SK-MEL-5 (cell line): ENCODE measurements around the gene KLHDC9. TPM values are rescaled to one million over a fixed set of nuclear protein-coding genes. Genes with fewer than 3 reads are reported as not detected.
"Not testable (repeated sequence)": the region's sequence is repeated elsewhere in the genome, so short reads cannot be mapped to it uniquely, and the experiment has no call there.

Experiments used
- DNase-seq: peaks from one replicate; pipeline ENCODE4 v3.0.0-alpha.2; 2016; ENCODE audit warnings: low read depth, low spot score
- in situ Hi-C: cut with HindIII; loops from 2 replicates; pipeline ENCODE4 v1.10.0; 2016; ENCODE audit warnings: low sequenced_read_pairs, high pct_unique_total_duplicates, low pct_unique_long_range_greater_than_20kb
- total RNA-seq: library from RNA; depleted of rRNA; stranded (reverse); fragments of >200 nt; shearing (Covaris generic); gene quantifications from 2 replicates; pipeline ENCODE4 v1.2.3, GENCODE V29; 2014

Gene KLHDC9
- total RNA-seq, 1 experiment from 2014 or later, result not detected

GRCh38 chr1:161115961-161116360 is 17.8 kb downstream of the KLHDC9 start:
- DNase-seq, in situ Hi-C loops: not testable (repeated sequence)

- in situ Hi-C loops, result no loop called here
- peak; percentile 75 for DNase-seq
Observed at GRCh38 chr1:161117759-161118581, 19.8 kb downstream of the KLHDC9 start, which contains the start of the genes NIT1 and PFDN2. Gene NIT1, plus strand, starts transcription at chr1:161118105. Its CDS starts 72 bp downstream, at chr1:161118177. Gene PFDN2, minus strand, starts transcription at chr1:161118037. Its CDS starts 11 bp downstream, at chr1:161118026.

- in situ Hi-C loops, result no loop called here
- DNase-seq, result peak; percentile 90
Observed at GRCh38 chr1:161119092-161119903, 21.1 kb downstream of the KLHDC9 start.

- no peak for DNase-seq
- in situ Hi-C loops, result no loop called here
Observed at GRCh38 chr1:161121042-161121650, 23.0 kb downstream of the KLHDC9 start.

GRCh38 chr1:161121834-161122233 is 23.7 kb downstream of the KLHDC9 start:
- in situ Hi-C loops, result no loop called here
- no peak for DNase-seq

GRCh38 chr1:161122967-161123366 is 24.8 kb downstream of the KLHDC9 start:
- DNase-seq, result no peak
- in situ Hi-C loops, result no loop called here

- DNase-seq, result no peak
- in situ Hi-C loops, result no loop called here
Observed at GRCh38 chr1:161127649-161128048, 29.5 kb downstream of the KLHDC9 start.

- in situ Hi-C loops, result no loop called here
- DNase-seq, result no peak
Observed at GRCh38 chr1:161128591-161129420, 30.6 kb downstream of the KLHDC9 start.

- no peak for DNase-seq
- in situ Hi-C loops, result no loop called here
Observed at GRCh38 chr1:161130266-161130665, 32.1 kb downstream of the KLHDC9 start.

- in situ Hi-C loops, result no loop called here
- DNase-seq, result no peak
Observed at GRCh38 chr1:161131523-161132409, 33.6 kb downstream of the KLHDC9 start.

- DNase-seq, result peak; percentile 97
- in situ Hi-C loops, result no loop called here
Observed at GRCh38 chr1:161132410-161133219, 34.5 kb downstream of the KLHDC9 start, which contains the start of gene DEDD. Gene DEDD, minus strand, starts transcription at chr1:161132667. Its CDS starts 8,205 bp downstream, at chr1:161124462.

- in situ Hi-C loops, result no loop called here
- DNase-seq, result no peak
Observed at GRCh38 chr1:161133220-161133740, 35.1 kb downstream of the KLHDC9 start.

- no peak for DNase-seq
- in situ Hi-C loops, result no loop called here
Observed at GRCh38 chr1:161137881-161138280, 39.7 kb downstream of the KLHDC9 start.

GRCh38 chr1:161138431-161138830 is 40.3 kb downstream of the KLHDC9 start:
- DNase-seq, result no peak
- in situ Hi-C loops, result no loop called here

GRCh38 chr1:161139766-161140165 is 41.6 kb downstream of the KLHDC9 start:
- DNase-seq, result peak; percentile 63

More at GRCh38 chr1:161139766-161140165, 41.6 kb downstream of the KLHDC9 start:
- in situ Hi-C loops, result no loop called here
